HEK293 (cell line): ENCODE measurements around the gene SMIM44.

Experiments
- CTCF ChIA-PET: fragments of 350-600 bp; formaldehyde crosslinking; extraction: SDS; loops from one replicate; lab custom pipeline; 2021; ENCODE audit warnings: antibody characterized with exemption; lab: Yijun Ruan, JAX
- POLR2A ChIA-PET: fragments of 300-600 bp; formaldehyde crosslinking; extraction: SDS; loops from one replicate; lab custom pipeline; 2020; ENCODE audit warnings: antibody characterized with exemption, inconsistent platforms; lab: Yijun Ruan, JAX
- H3K27ac ChIP-seq: fragments of 200-500 bp; sonication (Bioruptor generic); 2 replicates; pipeline ENCODE4 v1.5.1; 2014; ENCODE audit warnings: low read depth, low read length, control low read depth, inconsistent platforms; ENCODE audit errors: extremely low read depth
- H3K36me3 ChIP-seq, 2 experiments: fragments of 200-500 bp in 1 of 2; sonication (Bioruptor generic) in 1 of 2; 1 replicate in 1 of 2; 2 replicates in 1 of 2; pipeline ENCODE4 v1.5.1; 2014 to 2017; ENCODE audit warnings: inconsistent platforms in 2 of 2, low read length in 2 of 2; ENCODE audit not compliant: control insufficient read depth in 2 of 2, insufficient read depth in 1 of 2
- H3K4me1 ChIP-seq: fragments of 200-500 bp; sonication (Bioruptor generic); 2 replicates; pipeline ENCODE4 v1.5.1; 2014; ENCODE audit warnings: mild to moderate bottlenecking, low read length, inconsistent platforms; ENCODE audit not compliant: control insufficient read depth, insufficient read depth
- H3K4me3 ChIP-seq: 2 replicates; pipeline ENCODE4 v1.5.1; 2011; ENCODE audit warnings: low read depth, mild to moderate bottlenecking, control low read depth, low read length, moderate library complexity
- H3K9me3 ChIP-seq: fragments of 200-500 bp; sonication (Bioruptor generic); 2 replicates; pipeline ENCODE4 v1.5.1; 2014; ENCODE audit warnings: low read depth, low read length, inconsistent platforms; ENCODE audit not compliant: control insufficient read depth, insufficient read depth
- AEBP2 ChIP-seq: fragments of 450-650 bp; formaldehyde crosslinking; IDR thresholded peaks from 2 replicates; pipeline ENCODE4 v1.5.1; 2016; ENCODE audit warnings: missing biosample characterization, missing genetic modification characterization, borderline replicate concordance
- EGR2 ChIP-seq: fragments of 450-650 bp; formaldehyde crosslinking; IDR thresholded peaks from 2 replicates; pipeline ENCODE4 v1.5.1; 2016; ENCODE audit warnings: low read depth, missing biosample characterization, missing genetic modification characterization
- FEZF1 ChIP-seq: fragments of 450-650 bp; formaldehyde crosslinking; IDR thresholded peaks from 2 replicates; pipeline ENCODE4 v1.5.1; 2016; ENCODE audit warnings: missing biosample characterization, missing genetic modification characterization
- HOXC10 ChIP-seq: sonication (generic); formaldehyde crosslinking; IDR thresholded peaks from 2 replicates; pipeline ENCODE4 v1.8.1; 2023; ENCODE audit warnings: mild to moderate bottlenecking, missing genetic modification reagents
- HOXD13 ChIP-seq: sonication (generic); formaldehyde crosslinking; IDR thresholded peaks from 2 replicates; pipeline ENCODE4 v1.8.0; 2022; ENCODE audit warnings: missing genetic modification reagents, borderline replicate concordance
- KLF7 ChIP-seq: fragments of 450-650 bp; formaldehyde crosslinking; IDR thresholded peaks from 2 replicates; pipeline ENCODE4 v1.5.1; 2016; ENCODE audit warnings: missing biosample characterization, missing genetic modification characterization, borderline replicate concordance
- PRDM6 ChIP-seq: fragments of 450-650 bp; formaldehyde crosslinking; IDR thresholded peaks from 2 replicates; pipeline ENCODE4 v1.5.1; 2017; ENCODE audit warnings: missing biosample characterization, missing genetic modification characterization
- SCRT2 ChIP-seq: fragments of 450-650 bp; formaldehyde crosslinking; IDR thresholded peaks from 2 replicates; pipeline ENCODE4 v1.5.1; 2016; ENCODE audit warnings: missing biosample characterization, missing genetic modification characterization
- YY1 ChIP-seq: fragments of 450-650 bp; formaldehyde crosslinking; IDR thresholded peaks from 2 replicates; pipeline ENCODE4 v1.5.1; 2018; ENCODE audit warnings: missing biosample characterization, missing genetic modification characterization
- ZBTB26 ChIP-seq: fragments of 450-650 bp; formaldehyde crosslinking; optimal IDR thresholded peaks from 2 replicates; pipeline ENCODE3; 2016; ENCODE audit warnings: missing biosample characterization, mild to moderate bottlenecking, missing genetic modification characterization
- ZBTB7A ChIP-seq: fragments of 450-650 bp; formaldehyde crosslinking; IDR thresholded peaks from 2 replicates; pipeline ENCODE4 v1.5.1; 2016; ENCODE audit warnings: low read depth, missing biosample characterization, missing genetic modification characterization
- ZNF132 ChIP-seq: fragments of 450-650 bp; formaldehyde crosslinking; IDR thresholded peaks from 2 replicates; pipeline ENCODE4 v1.5.1; 2017; ENCODE audit warnings: missing biosample characterization, missing genetic modification characterization, borderline replicate concordance
- ZNF16 ChIP-seq: fragments of 450-650 bp; formaldehyde crosslinking; IDR thresholded peaks from 2 replicates; pipeline ENCODE4 v1.5.1; 2016; ENCODE audit warnings: low read depth, missing biosample characterization, missing genetic modification characterization
- ZNF24 ChIP-seq: fragments of 450-650 bp; formaldehyde crosslinking; IDR thresholded peaks from 2 replicates; pipeline ENCODE4 v1.5.1; 2016; ENCODE audit warnings: missing biosample characterization, missing genetic modification characterization
- ZNF274 ChIP-seq, 2 experiments: fragments of 200-500 bp in 1 of 2; fragments of 450-650 bp in 1 of 2; sonication (Bioruptor generic) in 1 of 2; formaldehyde crosslinking in 1 of 2; IDR thresholded peaks; 2 replicates each; pipeline versions ENCODE4 v1.5.1 to v1.6.1; 2014 to 2016; ENCODE audit warnings: borderline replicate concordance in 1 of 2, inconsistent platforms in 1 of 2, low read length in 1 of 2, missing biosample characterization in 1 of 2, missing genetic modification characterization in 1 of 2
- ZNF280D ChIP-seq: fragments of 450-650 bp; formaldehyde crosslinking; IDR thresholded peaks from 2 replicates; pipeline ENCODE4 v1.5.1; 2016; ENCODE audit warnings: missing biosample characterization, missing genetic modification characterization
- ZNF391 ChIP-seq: fragments of 450-650 bp; formaldehyde crosslinking; IDR thresholded peaks from 2 replicates; pipeline ENCODE4 v1.5.1; 2016; ENCODE audit warnings: low read depth, missing biosample characterization, missing genetic modification characterization, borderline replicate concordance
- ZNF394 ChIP-seq: fragments of 450-650 bp; formaldehyde crosslinking; IDR thresholded peaks from 2 replicates; pipeline ENCODE4 v1.5.1; 2016; ENCODE audit warnings: missing biosample characterization, missing genetic modification characterization, mild to moderate bottlenecking, moderate library complexity, borderline replicate concordance
- ZNF585B ChIP-seq: fragments of 450-650 bp; formaldehyde crosslinking; IDR thresholded peaks from 2 replicates; pipeline ENCODE4 v1.5.1; 2016; ENCODE audit warnings: missing biosample characterization, missing genetic modification characterization
- ZNF623 ChIP-seq: fragments of 450-650 bp; formaldehyde crosslinking; IDR thresholded peaks from 2 replicates; pipeline ENCODE4 v1.5.1; 2016; ENCODE audit warnings: missing biosample characterization, missing genetic modification characterization
- ZNF629 ChIP-seq: fragments of 450-650 bp; formaldehyde crosslinking; IDR thresholded peaks from 2 replicates; pipeline ENCODE4 v1.5.1; 2017; ENCODE audit warnings: missing biosample characterization, missing genetic modification characterization
- ZNF660 ChIP-seq: fragments of 450-650 bp; IDR thresholded peaks from 2 replicates; pipeline ENCODE4 v1.5.1; 2018; ENCODE audit warnings: missing biosample characterization, mild to moderate bottlenecking, missing genetic modification characterization
- ZNF747 ChIP-seq: fragments of 450-650 bp; formaldehyde crosslinking; IDR thresholded peaks from 2 replicates; pipeline ENCODE4 v1.5.1; 2016; ENCODE audit warnings: missing biosample characterization, missing genetic modification characterization
- ZNF76 ChIP-seq: fragments of 450-650 bp; formaldehyde crosslinking; IDR thresholded peaks from 2 replicates; pipeline ENCODE4; 2016; ENCODE audit warnings: low read depth, missing biosample characterization, missing genetic modification characterization, borderline replicate concordance
- ZNF830 ChIP-seq: fragments of 450-650 bp; IDR thresholded peaks from 2 replicates; pipeline ENCODE4 v1.5.0; 2018; ENCODE audit warnings: missing biosample characterization, missing genetic modification characterization, low read depth, mild to moderate bottlenecking, moderate library complexity
- ZSCAN4 ChIP-seq: fragments of 450-650 bp; formaldehyde crosslinking; IDR thresholded peaks from 2 replicates; pipeline ENCODE4 v1.5.1; 2017; ENCODE audit warnings: missing biosample characterization, missing genetic modification characterization

SMIM44 gene

GRCh38 chr19:3434630-3435553, 48.3 kb downstream of the SMIM44 start (continued):
- peak; percentile 81 for TF ChIP-seq ZBTB26 (tag by site-specific recombination)
- TF ChIP-seq ZNF623 (tag by site-specific recombination): peak; percentile 18; the same call in 1 of the 2 replicates
- TF ChIP-seq ZSCAN4: no peak
- TF ChIP-seq AEBP2 (tag by site-specific recombination): no peak
- TF ChIP-seq SCRT2: peak; percentile 90
- TF ChIP-seq ZNF132: no peak
- peak; percentile 78 for TF ChIP-seq ZNF629 (tag by site-specific recombination)
- TF ChIP-seq ZNF274 (IDR thresholded peaks at IDR 0.05; ENCODE audit: low read length): no peak
- no peak for TF ChIP-seq ZNF274 (tag by site-specific recombination; IDR thresholded peaks at IDR 0.05; ENCODE audit: borderline replicate concordance)
- no peak for TF ChIP-seq ZNF830 (tag by site-specific recombination)
- TF ChIP-seq HOXC10: no peak
- TF ChIP-seq ZNF24 (tag by site-specific recombination): peak; percentile 33
- peak; percentile 59; the same call in 1 of the 2 replicates for TF ChIP-seq YY1 (tag by site-specific recombination)
- TF ChIP-seq ZBTB7A (tag by site-specific recombination): peak; percentile 95; the same call in 1 of the 2 replicates
- no peak for TF ChIP-seq ZNF747 (tag by site-specific recombination)

GRCh38 chr19:3433805-3434540, 49.3 kb downstream of the SMIM44 start:
- H3K9me3 ChIP-seq: no peaks in the 10 kb centered on the region
- H3K4me1 ChIP-seq: no peaks in the 10 kb centered on the region
- H3K27ac ChIP-seq: no peak overlapping the region
- no peak overlapping the region for H3K4me3 ChIP-seq
- POLR2A ChIA-PET: interaction anchor here (0.6 kb wide), 1 partner anchor 23 kb away, joined by 3 read pairs; no protein-coding TSS in a partner anchor
- peaks cover under 1 to 26% of the 10 kb centered on the region in 2 experiments; a peak in 2 of 3 replicates for H3K36me3 ChIP-seq
- CTCF ChIA-PET: interaction anchor here (1.1 to 1.7 kb wide), 2 partner anchors 15 to 107 kb away, joined by 4 to 8 read pairs; no protein-coding TSS in a partner anchor
- TF ChIP-seq FEZF1 (tag by site-specific recombination) (no peak), ZNF660 (no peak), ZNF585B (tag by site-specific recombination) (no peak), ZNF16 (tag by site-specific recombination) (no peak), PRDM6 (tag by site-specific recombination) (no peak), KLF7 (tag by site-specific recombination) (no peak), ZNF394 (tag by site-specific recombination) (no peak), ZNF76 (tag by site-specific recombination) (no peak), EGR2 (tag by site-specific recombination) (no peak), HOXD13 (CRISPR knock-in tag) (no peak), ZNF391 (tag by site-specific recombination) (no peak), ZNF280D (tag by site-specific recombination) (no peak)
